Trophoblast cell (in vitro differentiated cells and primary cell): ENCODE data around the gene ARHGAP40.

Source experiments
- DNase-seq, 2 donors: peaks; one replicate each; pipeline ENCODE4 v3.0.0-alpha.2; 2016
- H2AFZ ChIP-seq: 2 replicates; pipeline ENCODE4 v1.6.1; 2013; ENCODE audit warnings: low read length, moderate library complexity, mild to moderate bottlenecking; ENCODE audit not compliant: insufficient read depth, poor library complexity
- H2AK5ac ChIP-seq: 2 replicates; pipeline ENCODE4 v1.6.1; 2013; ENCODE audit warnings: mild to moderate bottlenecking, low read length
- H2BK120ac ChIP-seq: 2 replicates; pipeline ENCODE4 v1.6.1; 2013; ENCODE audit warnings: low read length, mild to moderate bottlenecking, moderate library complexity; ENCODE audit not compliant: insufficient read depth, poor library complexity
- H2BK12ac ChIP-seq: 2 replicates; pipeline ENCODE4 v1.6.1; 2013; ENCODE audit warnings: mild to moderate bottlenecking, low read length, moderate library complexity
- H2BK5ac ChIP-seq: 2 replicates; pipeline ENCODE4 v1.6.1; 2013; ENCODE audit warnings: low read length, low read depth, moderate library complexity, mild to moderate bottlenecking; ENCODE audit not compliant: poor library complexity
- H3K14ac ChIP-seq: 2 replicates; pipeline ENCODE4 v1.6.1; 2013; ENCODE audit warnings: mild to moderate bottlenecking, low read length
- H3K18ac ChIP-seq: 2 replicates; pipeline ENCODE4 v1.6.1; 2013; ENCODE audit warnings: mild to moderate bottlenecking, low read length
- H3K23ac ChIP-seq: 2 replicates; pipeline ENCODE4 v1.6.1; 2013; ENCODE audit warnings: low read length
- H3K27ac ChIP-seq: 2 replicates; pipeline ENCODE4 v1.5.1; 2013; ENCODE audit warnings: low read depth, mild to moderate bottlenecking, inconsistent platforms, low read length, moderate library complexity
- H3K27me3 ChIP-seq: 2 replicates; pipeline ENCODE4 v1.6.1; 2013; ENCODE audit warnings: inconsistent platforms, mild to moderate bottlenecking, low read length, moderate library complexity; ENCODE audit not compliant: insufficient read depth
- H3K36me3 ChIP-seq, 2 experiments: 1 replicate in 1 of 2; 2 replicates in 1 of 2; pipeline ENCODE4 v1.6.1; 2013; ENCODE audit warnings: low read length in 2 of 2, mild to moderate bottlenecking in 2 of 2, moderate library complexity in 1 of 2; ENCODE audit not compliant: insufficient read depth in 2 of 2, control insufficient read depth in 1 of 2
- H3K4ac ChIP-seq: 2 replicates; pipeline ENCODE4 v1.6.1; 2013; ENCODE audit warnings: low read depth, mild to moderate bottlenecking, low read length, moderate library complexity
- H3K4me1 ChIP-seq, 2 experiments: 1 replicate in 1 of 2; 2 replicates in 1 of 2; pipeline ENCODE4 v1.6.1; 2013; ENCODE audit warnings: low read length in 2 of 2, mild to moderate bottlenecking in 2 of 2, moderate library complexity in 1 of 2; ENCODE audit not compliant: insufficient read depth in 2 of 2, control insufficient read depth in 1 of 2
- H3K4me2 ChIP-seq: 2 replicates; pipeline ENCODE4 v1.6.1; 2013; ENCODE audit warnings: inconsistent platforms, mild to moderate bottlenecking, low read length, moderate library complexity
- H3K4me3 ChIP-seq: 2 replicates; pipeline ENCODE4 v1.5.1; 2013; ENCODE audit warnings: mild to moderate bottlenecking, low read depth, low read length, inconsistent platforms
- H3K79me1 ChIP-seq: one replicate; pipeline ENCODE4 v1.6.1; 2013; ENCODE audit warnings: low read length
- H3K79me2 ChIP-seq: 2 replicates; pipeline ENCODE4 v1.6.1; 2013; ENCODE audit warnings: low read length, mild to moderate bottlenecking; ENCODE audit not compliant: control insufficient read depth, insufficient read depth, poor library complexity
- H3K9ac ChIP-seq: 2 replicates; pipeline ENCODE4 v1.6.1; 2013; ENCODE audit warnings: mild to moderate bottlenecking, low read length
- H3K9me3 ChIP-seq: 2 replicates; pipeline ENCODE4 v1.6.1; 2013; ENCODE audit warnings: low read depth, mild to moderate bottlenecking, control low read depth, inconsistent platforms, low read length; ENCODE audit not compliant: insufficient read depth
- H4K12ac ChIP-seq: 2 replicates; pipeline ENCODE4 v1.6.1; 2013; ENCODE audit warnings: low read depth, mild to moderate bottlenecking, low read length, moderate library complexity
- H4K8ac ChIP-seq: 2 replicates; pipeline ENCODE4 v1.6.1; 2013; ENCODE audit warnings: low read depth, mild to moderate bottlenecking, low read length, moderate library complexity
- H4K91ac ChIP-seq: one replicate; pipeline ENCODE4 v1.6.1; 2013; ENCODE audit warnings: low read depth, mild to moderate bottlenecking, low read length, moderate library complexity
- WGBS: extraction: QIAGEN DNeasy Blood & Tissue Kit; methylation state at CpG from one replicate; pipeline ENCODE4 v1.1.7; 2013; ENCODE audit warnings: missing lambda C conversion rate; ENCODE audit not compliant: insufficient read length, insufficient coverage; ENCODE audit errors: extremely low coverage; 5-methylcytosine and 5-hydroxymethylcytosine counted together

The ARHGAP40 gene

GRCh38 chr20:38645980-38646858, 44.6 kb downstream of the ARHGAP40 start:
- Histone ChIP-seq H3K4me3 (no peak overlapping the region), H3K4me1 (no peaks in the 10 kb centered on the region), H3K27ac (no peak overlapping the region), H2BK120ac (no peak overlapping the region), H3K27me3 (peaks cover 3% of the 10 kb centered on the region), H4K8ac (no peak overlapping the region), H2BK5ac (no peak overlapping the region), H4K91ac (no peak overlapping the region), H3K23ac (no peak overlapping the region), H2BK12ac (no peak overlapping the region), H3K79me2 (no peaks in the 10 kb centered on the region), H2AFZ (no peak overlapping the region), H3K14ac (no peak overlapping the region), H3K36me3 (peaks cover 4 to 7% of the 10 kb centered on the region in 2 experiments), H3K79me1 (no peaks in the 10 kb centered on the region), H4K12ac (no peak overlapping the region), H3K18ac (no peak overlapping the region), H3K4ac (no peak overlapping the region), H3K4me2 (peak overlapping the region; percentile 60), H3K9me3 (peaks cover 3% of the 10 kb centered on the region), H3K9ac (no peak overlapping the region), H2AK5ac (no peak overlapping the region)
- WGBS = no CpG with 5 or more reads among the region's 50 CpGs
- DNase-seq = peak; percentile 67 to 78

- H2BK5ac ChIP-seq = no peak overlapping the region
- H3K36me3 ChIP-seq = peaks cover 4 to 5% of the 10 kb centered on the region in 2 experiments
- H3K4me2 ChIP-seq = no peak overlapping the region
- no peak overlapping the region for H2AFZ ChIP-seq
- H3K4me1 ChIP-seq = no peaks in the 10 kb centered on the region
- no peak overlapping the region for H2BK120ac ChIP-seq
- H3K4ac ChIP-seq = no peak overlapping the region
- H2AK5ac ChIP-seq = no peak overlapping the region
- DNase-seq = no peak
- H3K79me2 ChIP-seq = no peaks in the 10 kb centered on the region
- peaks cover 3% of the 10 kb centered on the region for H3K9me3 ChIP-seq
- H3K18ac ChIP-seq = no peak overlapping the region
- WGBS = no CpG with 5 or more reads among the region's 10 CpGs
- no peak overlapping the region for H2BK12ac ChIP-seq
- no peak overlapping the region for H3K4me3 ChIP-seq
- H3K23ac ChIP-seq = no peak overlapping the region
- H4K12ac ChIP-seq = no peak overlapping the region
- no peak overlapping the region for H4K8ac ChIP-seq
- no peak overlapping the region for H3K27ac ChIP-seq
- H3K79me1 ChIP-seq = no peaks in the 10 kb centered on the region
- H3K9ac ChIP-seq = no peak overlapping the region
- no peak overlapping the region for H3K14ac ChIP-seq
- peaks cover 3% of the 10 kb centered on the region for H3K27me3 ChIP-seq
- no peak overlapping the region for H4K91ac ChIP-seq
These were observed 47.8 kb downstream of the ARHGAP40 start for GRCh38 chr20:38649275-38649891.

- Histone ChIP-seq H3K4me3 (no peak overlapping the region), H2BK120ac (no peak overlapping the region), H3K9me3 (peaks cover 3% of the 10 kb centered on the region), H3K9ac (no peak overlapping the region), H4K91ac (no peak overlapping the region), H3K27ac (no peak overlapping the region), H3K14ac (no peak overlapping the region), H3K27me3 (peaks cover 3% of the 10 kb centered on the region), H3K79me2 (no peaks in the 10 kb centered on the region), H4K8ac (no peak overlapping the region), H3K4me1 (no peaks in the 10 kb centered on the region), H3K4ac (no peak overlapping the region), H3K36me3 (peaks cover 4 to 5% of the 10 kb centered on the region in 2 experiments), H2BK5ac (no peak overlapping the region), H2AK5ac (no peak overlapping the region), H2AFZ (no peak overlapping the region), H4K12ac (no peak overlapping the region), H3K79me1 (no peaks in the 10 kb centered on the region), H3K18ac (no peak overlapping the region), H3K23ac (no peak overlapping the region), H3K4me2 (no peak overlapping the region), H2BK12ac (no peak overlapping the region)
- no CpG with 5 or more reads among the region's 4 CpGs for WGBS
- DNase-seq = no peak
These were observed 48.4 kb downstream of the ARHGAP40 start for GRCh38 chr20:38650010-38650409.

- no peak overlapping the region for H3K4me2 ChIP-seq
- H2BK120ac ChIP-seq = no peak overlapping the region
- no peak overlapping the region for H3K27ac ChIP-seq
- H2AFZ ChIP-seq = no peak overlapping the region
- no peak overlapping the region for H2BK12ac ChIP-seq
- H2BK5ac ChIP-seq = no peak overlapping the region
- no peaks in the 10 kb centered on the region for H3K4me1 ChIP-seq
- no peak for DNase-seq
- no peak overlapping the region for H4K91ac ChIP-seq
- no peak overlapping the region for H3K23ac ChIP-seq
- no CpG with 5 or more reads among the region's 2 CpGs for WGBS
- H3K4ac ChIP-seq = no peak overlapping the region
- no peak overlapping the region for H3K18ac ChIP-seq
- H2AK5ac ChIP-seq = no peak overlapping the region
- no peak overlapping the region for H3K9ac ChIP-seq
- peak overlapping the region; percentile 47 for H3K4me3 ChIP-seq
- H3K79me2 ChIP-seq = no peaks in the 10 kb centered on the region
- H4K8ac ChIP-seq = no peak overlapping the region
- H3K9me3 ChIP-seq = peaks cover 3% of the 10 kb centered on the region
- no peak overlapping the region for H3K14ac ChIP-seq
- no peak overlapping the region for H4K12ac ChIP-seq
- no peaks in the 10 kb centered on the region for H3K27me3 ChIP-seq
- no peaks in the 10 kb centered on the region for H3K79me1 ChIP-seq
- H3K36me3 ChIP-seq = peaks cover 4 to 5% of the 10 kb centered on the region in 2 experiments
These were observed 49.5 kb downstream of the ARHGAP40 start for GRCh38 chr20:38651154-38651553.
